SK-N-SH treated with all-trans-retinoic acid at 6 μM for 48 hours (cell line): ENCODE data around the gene BCAS2.

ENCODE experiments used
- ATAC-seq: fragments of 200-7000 bp; cut with Tn5 transposase; 3 replicates; pipeline ENCODE4 v1.9.1; 2020; ENCODE audit warnings: mild to moderate bottlenecking, moderate library complexity
- ARNTL ChIP-seq: fragments of 450-650 bp; formaldehyde crosslinking; IDR thresholded peaks from 2 replicates; pipeline ENCODE4 v1.5.0; 2020; ENCODE audit warnings: low read depth, mild to moderate bottlenecking, moderate library complexity, borderline replicate concordance
- CSDC2 ChIP-seq: fragments of 250-450 bp; sonication (Bioruptor Pico); IDR thresholded peaks from 2 replicates; pipeline ENCODE4 v1.5.0; 2020; ENCODE audit warnings: mild to moderate bottlenecking, moderate library complexity
- ESRRG ChIP-seq: fragments of 250-450 bp; sonication (Bioruptor Pico); IDR thresholded peaks from 2 replicates; pipeline ENCODE4 v1.6.1; 2021; ENCODE audit warnings: mild to moderate bottlenecking
- GLIS3 ChIP-seq: fragments of 250-450 bp; sonication (Bioruptor Pico); IDR thresholded peaks from 2 replicates; pipeline ENCODE4 v1.5.0; 2020; ENCODE audit warnings: mild to moderate bottlenecking, moderate library complexity
- OSR1 ChIP-seq: fragments of 250-450 bp; sonication (Bioruptor Pico); IDR thresholded peaks from 2 replicates; pipeline ENCODE4 v1.8.0; 2022; ENCODE audit warnings: moderate library complexity, mild to moderate bottlenecking, inconsistent platforms
- PPARA ChIP-seq: fragments of 250-450 bp; sonication (Bioruptor Pico); IDR thresholded peaks from 2 replicates; pipeline ENCODE4 v1.5.0; 2020; ENCODE audit warnings: mild to moderate bottlenecking, borderline replicate concordance
- RARB ChIP-seq: fragments of 250-450 bp; sonication (Bioruptor Pico); IDR thresholded peaks from 2 replicates; pipeline ENCODE4 v1.8.0; 2021; ENCODE audit warnings: mild to moderate bottlenecking, moderate library complexity
- SNAI2 ChIP-seq: fragments of 250-450 bp; sonication (Bioruptor Pico); IDR thresholded peaks from 2 replicates; pipeline ENCODE4 v1.5.0; 2020; ENCODE audit warnings: mild to moderate bottlenecking, moderate library complexity
- TCF4 ChIP-seq: fragments of 250-450 bp; sonication (Bioruptor Pico); IDR thresholded peaks from 2 replicates; pipeline ENCODE4 v1.8.0; 2021; ENCODE audit warnings: mild to moderate bottlenecking, moderate library complexity, borderline replicate concordance
- TOX ChIP-seq: fragments of 250-450 bp; sonication (Bioruptor Pico); IDR thresholded peaks from 2 replicates; pipeline ENCODE4 v1.8.0; 2021; ENCODE audit warnings: mild to moderate bottlenecking, moderate library complexity, borderline replicate concordance
- ZC3H10 ChIP-seq: fragments of 250-450 bp; sonication (Bioruptor Pico); IDR thresholded peaks from 2 replicates; pipeline ENCODE4 v1.5.1; 2021; ENCODE audit warnings: mild to moderate bottlenecking, moderate library complexity
- ZFP30 ChIP-seq: fragments of 450-650 bp; formaldehyde crosslinking; IDR thresholded peaks from 2 replicates; pipeline ENCODE4 v1.5.0; 2022; ENCODE audit warnings: mild to moderate bottlenecking, moderate library complexity
- ZNF565 ChIP-seq: fragments of 450-650 bp; formaldehyde crosslinking; conservative IDR thresholded peaks from 2 replicates; pipeline ENCODE4 v1.5.0; 2020; ENCODE audit warnings: low read depth, mild to moderate bottlenecking, moderate library complexity
- ZNF70 ChIP-seq: fragments of 450-650 bp; formaldehyde crosslinking; IDR thresholded peaks from 2 replicates; pipeline ENCODE4 v1.5.0; 2020; ENCODE audit warnings: mild to moderate bottlenecking, moderate library complexity
- TF ChIP-seq, protein P1 (sequence below): fragments of 250-450 bp; sonication (Bioruptor Pico); IDR thresholded peaks from 2 replicates; pipeline ENCODE4 v1.8.0; 2020; ENCODE audit warnings: mild to moderate bottlenecking, moderate library complexity, borderline replicate concordance
- TF ChIP-seq, protein P2 (sequence below): fragments of 250-450 bp; sonication (Bioruptor Pico); IDR thresholded peaks from 2 replicates; pipeline ENCODE4 v1.5.1; 2020; ENCODE audit warnings: low read depth, mild to moderate bottlenecking, moderate library complexity
- TF ChIP-seq, protein P3 (sequence below): fragments of 250-450 bp; sonication (Bioruptor Pico); IDR thresholded peaks from 2 replicates; pipeline ENCODE4 v1.5.1; 2021; ENCODE audit warnings: mild to moderate bottlenecking, moderate library complexity
- TF ChIP-seq, protein P4 (sequence below): fragments of 250-450 bp; sonication (Bioruptor Pico); IDR thresholded peaks from 2 replicates; pipeline ENCODE4 v1.5.0; 2020; ENCODE audit warnings: mild to moderate bottlenecking, moderate library complexity

The BCAS2 gene

DNA sequence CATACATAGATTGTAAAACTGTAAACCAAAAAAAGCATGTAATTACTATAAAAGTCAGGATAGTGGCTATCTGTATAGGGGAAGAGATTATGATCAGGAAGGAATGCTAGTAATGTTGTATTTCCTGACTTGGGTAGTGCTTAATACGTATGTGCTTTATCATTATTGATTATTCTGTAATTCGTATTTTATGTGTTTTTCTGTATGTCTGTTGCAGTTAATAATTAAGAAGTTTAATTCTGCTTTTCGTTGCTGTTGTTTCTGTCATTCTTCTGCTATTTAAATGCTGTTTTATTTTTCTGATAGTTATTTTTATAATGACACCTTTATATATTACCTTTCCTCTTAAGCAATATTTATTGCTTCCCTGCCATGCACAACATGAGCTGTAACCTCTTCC is 41.1 kb downstream of the BCAS2 start:
- TF ChIP-seq GLIS3 (CRISPR knock-in tag) (no peak), CSDC2 (CRISPR knock-in tag) (no peak), PPARA (CRISPR knock-in tag) (no peak), TCF4 (no peak), ESRRG (CRISPR knock-in tag) (no peak), ARNTL (CRISPR knock-in tag) (no peak), ZNF565 (no peak), SNAI2 (CRISPR knock-in tag) (no peak), RARB (CRISPR knock-in tag) (no peak), TOX (CRISPR knock-in tag) (no peak), OSR1 (CRISPR knock-in tag) (no peak), ZFP30 (CRISPR knock-in tag) (no peak), ZC3H10 (CRISPR knock-in tag) (no peak)
- TF ChIP-seq, protein P1, sequence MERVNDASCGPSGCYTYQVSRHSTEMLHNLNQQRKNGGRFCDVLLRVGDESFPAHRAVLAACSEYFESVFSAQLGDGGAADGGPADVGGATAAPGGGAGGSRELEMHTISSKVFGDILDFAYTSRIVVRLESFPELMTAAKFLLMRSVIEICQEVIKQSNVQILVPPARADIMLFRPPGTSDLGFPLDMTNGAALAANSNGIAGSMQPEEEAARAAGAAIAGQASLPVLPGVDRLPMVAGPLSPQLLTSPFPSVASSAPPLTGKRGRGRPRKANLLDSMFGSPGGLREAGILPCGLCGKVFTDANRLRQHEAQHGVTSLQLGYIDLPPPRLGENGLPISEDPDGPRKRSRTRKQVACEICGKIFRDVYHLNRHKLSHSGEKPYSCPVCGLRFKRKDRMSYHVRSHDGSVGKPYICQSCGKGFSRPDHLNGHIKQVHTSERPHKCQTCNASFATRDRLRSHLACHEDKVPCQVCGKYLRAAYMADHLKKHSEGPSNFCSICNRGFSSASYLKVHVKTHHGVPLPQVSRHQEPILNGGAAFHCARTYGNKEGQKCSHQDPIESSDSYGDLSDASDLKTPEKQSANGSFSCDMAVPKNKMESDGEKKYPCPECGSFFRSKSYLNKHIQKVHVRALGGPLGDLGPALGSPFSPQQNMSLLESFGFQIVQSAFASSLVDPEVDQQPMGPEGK (CRISPR knock-in tag): no peak
- TF ChIP-seq, protein P2, sequence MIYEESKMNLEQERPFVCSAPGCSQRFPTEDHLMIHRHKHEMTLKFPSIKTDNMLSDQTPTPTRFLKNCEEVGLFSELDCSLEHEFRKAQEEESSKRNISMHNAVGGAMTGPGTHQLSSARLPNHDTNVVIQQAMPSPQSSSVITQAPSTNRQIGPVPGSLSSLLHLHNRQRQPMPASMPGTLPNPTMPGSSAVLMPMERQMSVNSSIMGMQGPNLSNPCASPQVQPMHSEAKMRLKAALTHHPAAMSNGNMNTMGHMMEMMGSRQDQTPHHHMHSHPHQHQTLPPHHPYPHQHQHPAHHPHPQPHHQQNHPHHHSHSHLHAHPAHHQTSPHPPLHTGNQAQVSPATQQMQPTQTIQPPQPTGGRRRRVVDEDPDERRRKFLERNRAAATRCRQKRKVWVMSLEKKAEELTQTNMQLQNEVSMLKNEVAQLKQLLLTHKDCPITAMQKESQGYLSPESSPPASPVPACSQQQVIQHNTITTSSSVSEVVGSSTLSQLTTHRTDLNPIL: no peak
- TF ChIP-seq, protein P3, sequence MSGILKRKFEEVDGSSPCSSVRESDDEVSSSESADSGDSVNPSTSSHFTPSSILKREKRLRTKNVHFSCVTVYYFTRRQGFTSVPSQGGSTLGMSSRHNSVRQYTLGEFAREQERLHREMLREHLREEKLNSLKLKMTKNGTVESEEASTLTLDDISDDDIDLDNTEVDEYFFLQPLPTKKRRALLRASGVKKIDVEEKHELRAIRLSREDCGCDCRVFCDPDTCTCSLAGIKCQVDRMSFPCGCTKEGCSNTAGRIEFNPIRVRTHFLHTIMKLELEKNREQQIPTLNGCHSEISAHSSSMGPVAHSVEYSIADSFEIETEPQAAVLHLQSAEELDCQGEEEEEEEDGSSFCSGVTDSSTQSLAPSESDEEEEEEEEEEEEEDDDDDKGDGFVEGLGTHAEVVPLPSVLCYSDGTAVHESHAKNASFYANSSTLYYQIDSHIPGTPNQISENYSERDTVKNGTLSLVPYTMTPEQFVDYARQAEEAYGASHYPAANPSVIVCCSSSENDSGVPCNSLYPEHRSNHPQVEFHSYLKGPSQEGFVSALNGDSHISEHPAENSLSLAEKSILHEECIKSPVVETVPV (CRISPR knock-in tag): no peak
- TF ChIP-seq, protein P4, sequence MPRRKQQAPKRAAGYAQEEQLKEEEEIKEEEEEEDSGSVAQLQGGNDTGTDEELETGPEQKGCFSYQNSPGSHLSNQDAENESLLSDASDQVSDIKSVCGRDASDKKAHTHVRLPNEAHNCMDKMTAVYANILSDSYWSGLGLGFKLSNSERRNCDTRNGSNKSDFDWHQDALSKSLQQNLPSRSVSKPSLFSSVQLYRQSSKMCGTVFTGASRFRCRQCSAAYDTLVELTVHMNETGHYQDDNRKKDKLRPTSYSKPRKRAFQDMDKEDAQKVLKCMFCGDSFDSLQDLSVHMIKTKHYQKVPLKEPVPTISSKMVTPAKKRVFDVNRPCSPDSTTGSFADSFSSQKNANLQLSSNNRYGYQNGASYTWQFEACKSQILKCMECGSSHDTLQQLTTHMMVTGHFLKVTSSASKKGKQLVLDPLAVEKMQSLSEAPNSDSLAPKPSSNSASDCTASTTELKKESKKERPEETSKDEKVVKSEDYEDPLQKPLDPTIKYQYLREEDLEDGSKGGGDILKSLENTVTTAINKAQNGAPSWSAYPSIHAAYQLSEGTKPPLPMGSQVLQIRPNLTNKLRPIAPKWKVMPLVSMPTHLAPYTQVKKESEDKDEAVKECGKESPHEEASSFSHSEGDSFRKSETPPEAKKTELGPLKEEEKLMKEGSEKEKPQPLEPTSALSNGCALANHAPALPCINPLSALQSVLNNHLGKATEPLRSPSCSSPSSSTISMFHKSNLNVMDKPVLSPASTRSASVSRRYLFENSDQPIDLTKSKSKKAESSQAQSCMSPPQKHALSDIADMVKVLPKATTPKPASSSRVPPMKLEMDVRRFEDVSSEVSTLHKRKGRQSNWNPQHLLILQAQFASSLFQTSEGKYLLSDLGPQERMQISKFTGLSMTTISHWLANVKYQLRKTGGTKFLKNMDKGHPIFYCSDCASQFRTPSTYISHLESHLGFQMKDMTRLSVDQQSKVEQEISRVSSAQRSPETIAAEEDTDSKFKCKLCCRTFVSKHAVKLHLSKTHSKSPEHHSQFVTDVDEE: no peak
- TF ChIP-seq, all 23 proteins: peak for 0

DNA sequence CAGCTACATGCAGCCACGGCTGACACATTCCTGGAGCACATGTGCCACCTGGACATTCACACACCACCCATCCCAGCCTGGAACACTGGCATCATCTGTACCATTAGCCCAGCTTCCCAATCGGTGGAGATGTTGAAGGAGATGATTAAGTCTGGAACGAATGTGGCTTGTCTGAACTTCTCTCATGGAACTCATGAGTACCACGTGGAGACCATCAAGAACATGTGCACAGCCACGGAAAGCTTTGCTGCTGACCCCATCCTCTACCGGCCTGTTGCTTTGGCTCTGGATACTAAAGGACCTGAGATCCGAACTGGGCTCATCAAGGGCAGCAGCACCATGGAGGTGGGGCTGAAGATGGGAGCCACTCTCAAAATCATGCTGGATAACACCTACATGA is 45.4 kb downstream of the BCAS2 start:
- TF ChIP-seq, protein P4: no peak
- TF ChIP-seq TOX (CRISPR knock-in tag) (no peak), ZNF70 (no peak), PPARA (CRISPR knock-in tag) (no peak), OSR1 (CRISPR knock-in tag) (no peak)
- TF ChIP-seq, protein P1 (CRISPR knock-in tag): no peak
- TF ChIP-seq, protein P2: no peak
- no peak for ATAC-seq

More for the DNA sequence above, 41.1 kb downstream of the BCAS2 start:
- no peak for ATAC-seq
